GM18505 (cell line): ENCODE data around the gene CACNB3.

Source experiments
- ATAC-seq: cut with Tn5 transposase; IDR thresholded peaks from one replicate; pipeline ENCODE4 v1.9.1; 2021; ENCODE audit not compliant: unreplicated experiment
- POLR2A ChIP-seq: IDR thresholded peaks from 4 replicates; pipeline ENCODE4 v1.6.1; 2011; ENCODE audit warnings: borderline replicate concordance; ENCODE audit not compliant: insufficient read depth, insufficient read length; ENCODE audit errors: extremely low read depth

CACNB3 gene

GRCh38 chr12:48817873-48818830, at the start of gene CACNB3:
CACNB3 (plus strand) TSS chr12:48818496; CDS start chr12:48818930, 434 bp downstream.
- ATAC-seq, result no peak
- TF ChIP-seq POLR2A, result no peak

GRCh38 chr12:48768736-48769135, 49.6 kb upstream of the CACNB3 start:
- TF ChIP-seq POLR2A, result no peak
- no peak for ATAC-seq

GRCh38 chr12:48770756-48771155, 47.5 kb upstream of the CACNB3 start:
- ATAC-seq, result no peak
- no peak for TF ChIP-seq POLR2A

- TF ChIP-seq POLR2A, result no peak
- no peak for ATAC-seq
These were observed 46.6 kb upstream of the CACNB3 start for GRCh38 chr12:48771588-48772112.

GRCh38 chr12:48773686-48774085, 44.6 kb upstream of the CACNB3 start:
- TF ChIP-seq POLR2A, result no peak
- ATAC-seq, result no peak

GRCh38 chr12:48774516-48774915, 43.8 kb upstream of the CACNB3 start:
- ATAC-seq, result no peak
- no peak for TF ChIP-seq POLR2A

- no peak for ATAC-seq
- no peak for TF ChIP-seq POLR2A
These were observed 43.0 kb upstream of the CACNB3 start for GRCh38 chr12:48775299-48775698.

- ATAC-seq, result no peak
- TF ChIP-seq POLR2A, result no peak
These were observed 42.2 kb upstream of the CACNB3 start for GRCh38 chr12:48775991-48776649.

GRCh38 chr12:48776956-48777355, 41.3 kb upstream of the CACNB3 start:
- no peak for TF ChIP-seq POLR2A
- no peak for ATAC-seq

GRCh38 chr12:48777501-48778400, 40.5 kb upstream of the CACNB3 start:
- ATAC-seq, result no peak
- no peak for TF ChIP-seq POLR2A

GRCh38 chr12:48779869-48780268, 38.4 kb upstream of the CACNB3 start:
- ATAC-seq, result no peak
- no peak for TF ChIP-seq POLR2A

GRCh38 chr12:48780381-48781025, 37.8 kb upstream of the CACNB3 start:
- no peak for ATAC-seq

More at GRCh38 chr12:48780381-48781025, 37.8 kb upstream of the CACNB3 start:
- no peak for TF ChIP-seq POLR2A
